Measurements from ENCODE around the gene ASNS.

GRCh38 chr7:97857544-97857943, 14.7 kb downstream of the ASNS start:
- TF ChIP-seq USF2 (IDR thresholded peaks at IDR 0.05; ENCODE audit: borderline replicate concordance, low read depth, low read length), result no peak
- no peak for TF ChIP-seq MEF2A (IDR thresholded peaks at IDR 0.05; ENCODE audit: insufficient read depth, low read depth, low read length)
- TF ChIP-seq, protein P1, sequence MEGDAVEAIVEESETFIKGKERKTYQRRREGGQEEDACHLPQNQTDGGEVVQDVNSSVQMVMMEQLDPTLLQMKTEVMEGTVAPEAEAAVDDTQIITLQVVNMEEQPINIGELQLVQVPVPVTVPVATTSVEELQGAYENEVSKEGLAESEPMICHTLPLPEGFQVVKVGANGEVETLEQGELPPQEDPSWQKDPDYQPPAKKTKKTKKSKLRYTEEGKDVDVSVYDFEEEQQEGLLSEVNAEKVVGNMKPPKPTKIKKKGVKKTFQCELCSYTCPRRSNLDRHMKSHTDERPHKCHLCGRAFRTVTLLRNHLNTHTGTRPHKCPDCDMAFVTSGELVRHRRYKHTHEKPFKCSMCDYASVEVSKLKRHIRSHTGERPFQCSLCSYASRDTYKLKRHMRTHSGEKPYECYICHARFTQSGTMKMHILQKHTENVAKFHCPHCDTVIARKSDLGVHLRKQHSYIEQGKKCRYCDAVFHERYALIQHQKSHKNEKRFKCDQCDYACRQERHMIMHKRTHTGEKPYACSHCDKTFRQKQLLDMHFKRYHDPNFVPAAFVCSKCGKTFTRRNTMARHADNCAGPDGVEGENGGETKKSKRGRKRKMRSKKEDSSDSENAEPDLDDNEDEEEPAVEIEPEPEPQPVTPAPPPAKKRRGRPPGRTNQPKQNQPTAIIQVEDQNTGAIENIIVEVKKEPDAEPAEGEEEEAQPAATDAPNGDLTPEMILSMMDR (IDR thresholded peaks at IDR 0.05 in 2 of 3, conservative IDR thresholded peaks at IDR 0.05 in 1 of 3; ENCODE audit: control insufficient read depth in 2 of 3, extremely low read depth in 1 of 3, insufficient read depth in 1 of 3, low read depth in 3 of 3, low read length in 3 of 3), result no peak
- no peak for TF ChIP-seq HDAC2 (IDR thresholded peaks at IDR 0.05)
- TF ChIP-seq EP300 (IDR thresholded peaks at IDR 0.05; ENCODE audit: borderline replicate concordance in 1 of 2, control insufficient read depth in 1 of 2, low read depth in 2 of 2, low read length in 2 of 2), result no peak
- no peak for TF ChIP-seq POLR2A (IDR thresholded peaks at IDR 0.05; ENCODE audit: low read depth, low read length)
- no peak for TF ChIP-seq YY1 (IDR thresholded peaks at IDR 0.05; ENCODE audit: low read depth, low read length)

All from GM12878 (cell line).